GM18519 (cell line): ENCODE data around the gene DMAC2.
"Not testable (repeated sequence)": the region's sequence is repeated elsewhere in the genome, so short reads cannot be mapped to it uniquely, and the experiment has no call there.

ENCODE experiments used
- ATAC-seq: cut with Tn5 transposase; IDR thresholded peaks from one replicate; pipeline ENCODE4 v1.9.1; 2021; ENCODE audit warnings: mild to moderate bottlenecking, moderate library complexity; ENCODE audit not compliant: unreplicated experiment, low FRiP score

The DMAC2 gene

GRCh38 chr19:41439441-41440222, at the start of gene DMAC2:
TSS of gene DMAC2 (minus strand) at chr19:41439912. CDS start at chr19:41439899, 13 bp downstream.
- ATAC-seq = peak; percentile 56

- ATAC-seq = not testable (repeated sequence)
Observed at GRCh38 chr19:41486953-41487352, 47.2 kb upstream of the DMAC2 start.

DNA sequence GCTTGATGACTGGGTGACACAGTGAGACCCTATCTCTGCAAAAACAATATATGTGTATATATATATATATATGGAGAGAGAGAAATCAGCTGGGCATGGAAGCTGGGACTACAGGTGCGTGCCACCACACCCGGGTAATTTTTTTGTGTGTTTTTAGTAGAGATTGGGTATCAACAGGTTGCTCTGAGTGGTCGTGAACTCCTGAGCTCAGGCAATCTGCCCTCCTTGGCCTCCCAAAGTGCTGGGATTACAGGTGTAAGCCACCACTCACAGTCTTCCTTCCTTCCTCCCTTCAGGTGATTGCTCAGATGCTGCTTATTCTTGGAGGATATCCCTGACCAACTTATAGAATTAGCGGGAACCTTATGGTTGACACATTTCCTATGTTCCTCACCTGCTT, 45.1 kb upstream of the DMAC2 start:
- ATAC-seq = no peak

GRCh38 chr19:41480336-41480735, 40.6 kb upstream of the DMAC2 start:
- ATAC-seq = no peak

DNA sequence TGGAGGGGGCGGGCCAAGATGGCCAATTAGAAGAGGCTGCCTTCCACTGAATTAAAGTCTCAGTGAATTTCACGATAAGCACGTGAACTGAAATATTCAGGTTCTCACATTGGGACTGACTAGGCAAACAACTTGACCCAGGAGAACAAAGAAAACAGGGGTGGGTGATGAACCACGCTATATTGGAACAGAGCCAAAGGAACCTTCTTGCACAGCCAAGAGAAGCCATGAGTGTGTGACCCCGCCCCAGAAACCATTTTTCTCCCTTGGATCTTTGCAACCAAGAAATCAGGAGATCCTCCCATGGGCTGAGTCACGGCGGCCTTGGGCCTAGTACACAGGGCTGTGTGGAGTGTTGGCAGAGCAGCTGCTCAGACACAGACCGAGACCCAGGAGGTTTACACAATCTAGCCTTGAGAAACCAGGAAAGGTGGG, 40.1 kb upstream of the DMAC2 start:
- no peak for ATAC-seq

- no peak for ATAC-seq
Observed at GRCh38 chr19:41478875-41479756, 39.4 kb upstream of the DMAC2 start.

- ATAC-seq = no peak
Observed at GRCh38 chr19:41478171-41478570, 38.5 kb upstream of the DMAC2 start.

GRCh38 chr19:41476583-41476982, 36.9 kb upstream of the DMAC2 start:
- ATAC-seq = no peak

DNA sequence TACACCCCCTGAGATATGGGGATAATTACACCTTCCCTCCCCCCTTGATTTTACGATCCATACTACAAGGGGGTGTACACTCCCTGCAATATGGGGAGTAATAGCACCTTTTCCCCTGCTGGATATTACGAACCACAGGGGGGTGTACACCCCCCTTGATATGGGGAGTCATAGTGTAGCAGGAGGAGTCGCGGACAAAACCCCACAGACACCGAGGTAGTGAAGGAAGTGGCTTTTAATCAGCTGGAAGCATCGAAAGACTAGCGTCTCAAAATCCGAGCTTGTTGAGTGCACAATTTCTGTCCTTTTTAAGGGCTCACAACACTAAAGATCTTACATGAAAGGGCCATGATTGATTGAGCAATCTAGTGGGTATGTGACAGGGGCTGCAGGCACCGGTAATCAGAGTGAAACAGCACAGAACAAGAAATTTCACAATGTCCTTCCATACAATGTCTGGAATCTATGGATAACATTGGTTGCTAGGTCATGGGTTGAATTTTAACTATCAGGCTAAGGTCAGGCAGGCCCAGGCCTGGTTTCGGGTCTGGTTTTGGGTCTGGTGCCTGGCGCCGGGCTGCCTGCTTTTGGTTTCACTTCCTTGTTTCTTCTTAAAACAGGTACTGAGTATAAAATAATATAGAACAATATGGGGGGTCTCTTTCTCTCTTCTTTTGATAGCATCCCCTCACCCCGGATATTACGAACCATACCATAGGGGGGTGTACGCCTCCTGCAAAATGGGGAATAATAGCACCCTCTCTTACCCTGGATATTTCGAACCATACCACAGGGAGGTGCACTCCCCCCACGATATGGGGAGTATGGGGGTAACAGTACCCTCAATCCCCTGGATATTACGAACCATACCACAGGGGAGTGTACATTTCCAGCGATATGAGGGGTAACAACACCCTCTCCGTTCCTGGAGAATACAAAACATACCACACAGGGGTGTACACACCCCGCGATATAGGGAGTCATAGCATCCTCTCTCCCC, 23.8 kb upstream of the DMAC2 start:
- not testable (repeated sequence) for ATAC-seq

DNA sequence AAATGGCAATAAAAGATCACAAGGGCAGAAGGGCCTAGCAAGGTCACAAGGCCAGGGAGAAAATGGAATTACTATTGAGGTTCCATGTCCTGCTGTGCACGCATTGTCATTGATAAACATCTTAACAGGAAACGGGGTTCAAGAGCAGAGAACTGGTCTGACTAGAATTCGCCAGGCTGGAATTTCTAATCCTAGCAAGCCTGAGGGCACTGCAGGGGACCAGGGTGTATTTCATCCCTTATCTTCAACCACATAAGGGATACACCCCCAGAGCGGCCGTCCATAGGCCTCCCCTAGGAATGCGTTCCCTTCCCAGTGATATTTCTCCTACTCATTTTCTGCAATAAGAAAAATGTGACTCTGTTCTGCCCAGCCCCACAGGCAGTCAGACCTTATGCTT, 22.8 kb upstream of the DMAC2 start:
- no peak for ATAC-seq

DNA sequence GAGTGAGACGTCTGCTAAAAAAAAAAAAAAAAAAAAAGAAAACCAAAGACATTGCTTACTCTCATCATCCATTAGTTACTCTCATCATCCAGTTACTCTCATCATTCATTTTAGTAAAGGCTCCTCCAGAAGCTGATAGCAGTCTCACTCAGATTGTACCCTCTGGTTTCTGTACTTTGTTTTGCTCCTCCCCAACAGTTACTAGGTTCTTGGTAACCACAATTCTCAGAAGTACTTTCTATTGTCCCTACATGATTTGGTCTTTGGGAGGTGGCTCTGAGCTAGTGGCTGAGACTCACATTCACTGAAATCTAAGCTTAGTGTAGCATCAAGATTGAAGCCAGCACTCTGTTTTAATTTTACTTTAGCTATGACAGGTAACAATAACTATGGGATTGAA, 17.5 kb upstream of the DMAC2 start:
- no peak for ATAC-seq

- no peak for ATAC-seq
Observed at GRCh38 chr19:41456342-41456918, 16.7 kb upstream of the DMAC2 start.

- no peak for ATAC-seq
Observed at GRCh38 chr19:41455936-41456335, 16.2 kb upstream of the DMAC2 start.

GRCh38 chr19:41452584-41453275, 13.0 kb upstream of the DMAC2 start:
- ATAC-seq = no peak

DNA sequence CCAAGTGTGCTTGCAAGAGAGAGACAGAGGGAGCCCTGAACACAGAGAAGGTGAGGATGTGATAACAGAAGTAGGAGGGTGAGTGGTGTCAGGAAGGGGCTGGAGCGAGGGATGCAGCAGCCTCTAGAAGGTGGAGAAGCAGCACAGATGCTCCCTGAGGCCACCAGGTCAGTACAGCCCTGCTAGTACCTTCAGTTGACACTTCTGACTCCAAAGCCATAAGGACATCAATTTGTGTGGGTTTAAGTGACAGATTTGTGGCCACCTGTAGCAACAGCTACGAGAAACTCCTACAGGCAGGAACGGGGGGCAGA, 10.1 kb upstream of the DMAC2 start:
- ATAC-seq = no peak

- ATAC-seq = no peak
Observed at GRCh38 chr19:41449079-41449864, 9.6 kb upstream of the DMAC2 start.

DNA sequence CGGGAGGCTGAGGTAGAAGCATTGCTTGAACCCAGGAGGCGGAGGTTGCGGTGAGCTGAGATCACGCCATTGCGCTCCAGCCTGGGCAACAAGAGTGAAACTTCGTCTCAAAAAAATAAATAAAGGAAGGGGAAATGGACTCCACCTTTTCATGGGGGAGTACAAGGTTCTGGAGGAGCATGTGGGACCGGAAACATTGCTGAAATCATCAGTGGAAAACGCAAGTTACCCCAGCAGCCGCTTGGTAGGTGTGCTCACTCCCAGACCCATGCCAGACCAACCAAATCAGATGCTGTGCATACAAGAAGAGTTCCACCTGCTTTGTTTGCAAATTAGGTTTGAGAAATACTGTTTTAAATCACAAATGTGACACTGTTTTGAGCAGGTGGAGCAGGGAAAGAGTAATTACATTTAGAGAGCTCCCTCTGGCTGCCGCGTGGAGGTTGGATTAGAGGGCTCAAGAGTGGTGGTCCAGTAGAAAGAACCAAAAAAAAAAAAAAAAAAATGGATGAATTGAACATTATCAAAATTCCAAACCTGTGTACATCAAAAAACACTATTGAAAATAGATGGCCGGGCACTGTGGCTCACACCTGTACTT, 8.1 kb upstream of the DMAC2 start:
- ATAC-seq = no peak

- ATAC-seq = no peak
Observed at GRCh38 chr19:41445575-41445974, 5.9 kb upstream of the DMAC2 start.
